Astrocyte (in vitro differentiated cells and primary cell): ENCODE data around the gene HPD.

Experiments
- EZH2 ChIP-seq: IDR thresholded peaks from 2 replicates; pipeline ENCODE4 v1.6.1; 2012; ENCODE audit warnings: mild to moderate bottlenecking, low read length, inconsistent platforms; ENCODE audit not compliant: insufficient read depth
- TF ChIP-seq, protein P1 (sequence below): IDR thresholded peaks from 2 replicates; pipeline ENCODE4 v1.5.1; 2011; ENCODE audit warnings: low read depth, mild to moderate bottlenecking, inconsistent platforms, low read length, moderate library complexity; ENCODE audit not compliant: insufficient read depth

DNA sequence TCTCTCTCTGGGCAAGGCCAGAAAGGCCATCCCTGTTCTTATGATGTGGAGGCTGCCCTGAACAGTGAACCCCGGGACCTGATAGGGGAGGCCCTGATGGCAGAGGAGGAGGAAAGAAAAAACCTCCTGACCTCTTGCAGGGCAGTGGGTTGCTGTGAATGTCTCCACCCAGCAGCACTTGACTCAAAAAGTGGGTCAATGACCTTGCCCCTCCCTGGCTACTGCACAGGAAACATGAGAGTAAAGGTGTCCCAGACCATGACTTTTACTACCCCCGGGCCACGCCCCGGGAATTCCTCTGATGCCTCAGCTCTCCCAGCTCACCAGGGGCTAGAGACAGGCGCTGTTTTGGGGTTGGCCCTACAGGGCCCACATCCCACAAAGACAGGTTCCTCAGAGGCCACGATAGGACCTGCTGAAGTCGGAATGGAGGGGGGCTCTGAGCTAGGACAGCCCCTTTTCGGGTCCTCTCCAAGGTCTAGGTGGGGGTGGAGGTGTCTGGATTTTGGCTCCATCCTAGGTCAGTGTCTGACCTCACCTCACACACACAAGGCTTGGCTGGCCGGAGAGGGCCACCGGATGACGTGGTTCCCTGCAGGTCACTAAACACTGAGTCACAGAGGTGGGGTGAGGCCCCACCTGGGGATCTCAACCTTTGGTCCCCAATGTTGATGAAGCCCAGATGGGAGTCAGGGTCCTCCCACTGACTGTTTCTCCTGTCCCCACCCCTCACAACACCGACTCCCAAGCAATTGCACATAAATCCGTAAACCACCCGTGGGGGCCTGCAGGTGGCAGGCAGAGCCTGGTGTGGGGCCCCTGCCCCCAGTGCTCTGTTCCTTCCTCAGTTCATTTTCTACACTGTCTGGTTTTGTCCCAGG lies 66.7 kb downstream of the HPD start:
- TF ChIP-seq EZH2, result no peak
- TF ChIP-seq, protein P1, sequence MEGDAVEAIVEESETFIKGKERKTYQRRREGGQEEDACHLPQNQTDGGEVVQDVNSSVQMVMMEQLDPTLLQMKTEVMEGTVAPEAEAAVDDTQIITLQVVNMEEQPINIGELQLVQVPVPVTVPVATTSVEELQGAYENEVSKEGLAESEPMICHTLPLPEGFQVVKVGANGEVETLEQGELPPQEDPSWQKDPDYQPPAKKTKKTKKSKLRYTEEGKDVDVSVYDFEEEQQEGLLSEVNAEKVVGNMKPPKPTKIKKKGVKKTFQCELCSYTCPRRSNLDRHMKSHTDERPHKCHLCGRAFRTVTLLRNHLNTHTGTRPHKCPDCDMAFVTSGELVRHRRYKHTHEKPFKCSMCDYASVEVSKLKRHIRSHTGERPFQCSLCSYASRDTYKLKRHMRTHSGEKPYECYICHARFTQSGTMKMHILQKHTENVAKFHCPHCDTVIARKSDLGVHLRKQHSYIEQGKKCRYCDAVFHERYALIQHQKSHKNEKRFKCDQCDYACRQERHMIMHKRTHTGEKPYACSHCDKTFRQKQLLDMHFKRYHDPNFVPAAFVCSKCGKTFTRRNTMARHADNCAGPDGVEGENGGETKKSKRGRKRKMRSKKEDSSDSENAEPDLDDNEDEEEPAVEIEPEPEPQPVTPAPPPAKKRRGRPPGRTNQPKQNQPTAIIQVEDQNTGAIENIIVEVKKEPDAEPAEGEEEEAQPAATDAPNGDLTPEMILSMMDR, result no peak
